Erythroblast (primary cell): ENCODE results near the gene DNAJB6.

Experiments
- GATA1 ChIP-seq: IDR thresholded peaks from 2 replicates; pipeline ENCODE4 v1.6.1; 2011; ENCODE audit warnings: low read depth, mild to moderate bottlenecking, control low read depth, low read length, moderate library complexity
- POLR2A ChIP-seq: IDR thresholded peaks from 2 replicates; pipeline ENCODE4 v1.6.1; 2011; ENCODE audit warnings: mild to moderate bottlenecking, low read length

- TF ChIP-seq POLR2A (no peak), GATA1 (no peak)
Measured at GRCh38 chr7:157335236-157335635, 1.6 kb upstream of the DNAJB6 start.
